Spinal cord (tissue), 10 donors: ENCODE measurements around the gene PANX2. TPM values are rescaled to one million over a fixed set of nuclear protein-coding genes. Genes with fewer than 3 reads are reported as not detected.

ENCODE experiments used
- DNase-seq, 6 donors: peaks; one replicate each; pipeline versions ENCODE4 v3.0.0 to v3.0.0-alpha.2; 2013 to 2015; ENCODE audit warnings: low spot score in 6 of 6, low read depth in 4 of 6
- H3K27ac ChIP-seq: one replicate; pipeline ENCODE4 v1.5.1; 2013; ENCODE audit warnings: low read depth, low read length, control low read depth
- H3K27me3 ChIP-seq: one replicate; pipeline ENCODE4 v1.6.1; 2013; ENCODE audit warnings: low read length; ENCODE audit not compliant: control insufficient read depth, insufficient read depth
- H3K36me3 ChIP-seq: one replicate; pipeline ENCODE4 v1.6.1; 2013; ENCODE audit warnings: low read length; ENCODE audit not compliant: control insufficient read depth, insufficient read depth
- H3K4me1 ChIP-seq: one replicate; pipeline ENCODE4 v1.6.1; 2013; ENCODE audit warnings: low read length; ENCODE audit not compliant: control insufficient read depth, insufficient read depth
- H3K4me3 ChIP-seq: one replicate; pipeline ENCODE4 v1.5.1; 2013; ENCODE audit warnings: low read depth, low read length, control low read depth
- H3K9me3 ChIP-seq: one replicate; pipeline ENCODE4 v1.6.1; 2013; ENCODE audit warnings: low read length; ENCODE audit not compliant: control insufficient read depth, insufficient read depth
- WGBS: methylation state at CpG from one replicate; pipeline ENCODE4 v1.1.5; 2013; ENCODE audit warnings: missing lambda C conversion rate; ENCODE audit not compliant: insufficient coverage; 5-methylcytosine and 5-hydroxymethylcytosine counted together
- polyA plus RNA-seq, 2 donors: library from polyadenylated mRNA; unstranded; fragments of 120-200 nt; gene quantifications; one replicate each; pipeline ENCODE4 v1.2.1, GENCODE V29; 2013; ENCODE audit not compliant: insufficient read length in 2 of 2
- total RNA-seq, 2 donors: library from RNA; depleted of rRNA in 1 of 2; stranded (reverse); fragments of 120-200 nt in 1 of 2; fragments of >200 nt in 1 of 2; gene quantifications; one replicate each; pipeline versions ENCODE4 v1.2.3 to v1.2.4, GENCODE V29; 2013 to 2014
- donor health status: healthy.

Gene PANX2
- total and polyA plus RNA-seq, 4 donors, result 2.1 to 21.6 (median 10.8) TPM

GRCh38 chr22:50183141-50183971 is 12.8 kb downstream of the PANX2 start:
- peaks cover 54% of the 10 kb centered on the region for H3K36me3 ChIP-seq
- no peak overlapping the region for H3K27ac ChIP-seq
- H3K27me3 ChIP-seq, result no peaks in the 10 kb centered on the region
- peaks cover 32% of the 10 kb centered on the region for H3K4me1 ChIP-seq
- H3K9me3 ChIP-seq, result no peaks in the 10 kb centered on the region
- no peak for DNase-seq
- WGBS, result 86% methylated on average over 15 of the region's 19 CpGs
- H3K4me3 ChIP-seq, result no peak overlapping the region

- Histone ChIP-seq H3K4me1 (peaks cover 33% of the 10 kb centered on the region), H3K4me3 (peak overlapping the region; percentile 12), H3K36me3 (peaks cover 51% of the 10 kb centered on the region), H3K27ac (no peak overlapping the region), H3K9me3 (no peaks in the 10 kb centered on the region), H3K27me3 (no peaks in the 10 kb centered on the region)
- DNase-seq, result peak in 1 of 6 donors; percentile 40
- WGBS, result 47% methylated on average over 30 of the region's 32 CpGs
Observed at GRCh38 chr22:50184004-50184901, 13.7 kb downstream of the PANX2 start.

GRCh38 chr22:50184902-50185374 is 14.4 kb downstream of the PANX2 start:
- WGBS, result 9% methylated on average over 63 of the region's 63 CpGs
- H3K4me1 ChIP-seq, result peaks cover 40% of the 10 kb centered on the region
- peak overlapping the region; percentile 52 for H3K4me3 ChIP-seq
- no peaks in the 10 kb centered on the region for H3K27me3 ChIP-seq
- H3K9me3 ChIP-seq, result no peaks in the 10 kb centered on the region
- no peak for DNase-seq
- no peak overlapping the region for H3K27ac ChIP-seq
- H3K36me3 ChIP-seq, result peaks cover 49% of the 10 kb centered on the region

- Histone ChIP-seq H3K4me1 (peaks cover 46% of the 10 kb centered on the region), H3K27ac (no peak within 1 kb of the TSS), H3K27me3 (no peaks in the 10 kb centered on the region), H3K9me3 (no peaks in the 10 kb centered on the region), H3K4me3 (peak within 1 kb of the TSS; percentile 52), H3K36me3 (peaks cover 49% of the 10 kb centered on the region)
- WGBS, result 2% methylated on average over 51 of the region's 90 CpGs
- DNase-seq, result peak in 5 of 6 donors; percentile 74 to 96 (median 82)
Observed at GRCh38 chr22:50185375-50186087, 15.0 kb downstream of the PANX2 start, which contains the start of gene TRABD. Gene TRABD, plus strand, starts transcription at chr22:50185913. Its CDS starts 7,148 bp downstream, at chr22:50193061.

- peaks cover 53% of the 10 kb centered on the region for H3K4me1 ChIP-seq
- H3K4me3 ChIP-seq, result peak overlapping the region; percentile 36
- no peaks in the 10 kb centered on the region for H3K9me3 ChIP-seq
- H3K27me3 ChIP-seq, result no peaks in the 10 kb centered on the region
- WGBS, result 2% methylated on average over 47 of the region's 47 CpGs
- DNase-seq, result no peak
- no peak overlapping the region for H3K27ac ChIP-seq
- H3K36me3 ChIP-seq, result peaks cover 48% of the 10 kb centered on the region
Observed at GRCh38 chr22:50186181-50186714, 15.7 kb downstream of the PANX2 start.

- Histone ChIP-seq H3K9me3 (no peaks in the 10 kb centered on the region), H3K36me3 (peaks cover 44% of the 10 kb centered on the region), H3K4me1 (peaks cover 54% of the 10 kb centered on the region), H3K27ac (no peak overlapping the region), H3K4me3 (peak overlapping the region; percentile 36), H3K27me3 (no peaks in the 10 kb centered on the region)
- WGBS, result 51% methylated on average over 23 of the region's 26 CpGs
- DNase-seq, result peak in 1 of 6 donors; percentile 34
Observed at GRCh38 chr22:50186761-50187523, 16.4 kb downstream of the PANX2 start.

- Histone ChIP-seq H3K27me3 (no peaks in the 10 kb centered on the region), H3K9me3 (no peaks in the 10 kb centered on the region), H3K36me3 (peaks cover 45% of the 10 kb centered on the region), H3K4me1 (peaks cover 57% of the 10 kb centered on the region), H3K4me3 (no peak overlapping the region), H3K27ac (no peak overlapping the region)
- DNase-seq, result no peak
- 93% methylated on average over 10 of the region's 11 CpGs for WGBS
Observed at GRCh38 chr22:50188356-50188755, 17.8 kb downstream of the PANX2 start.

- DNase-seq, result no peak
- H3K9me3 ChIP-seq, result no peaks in the 10 kb centered on the region
- WGBS, result 73% methylated on average over 18 of the region's 20 CpGs
- H3K4me1 ChIP-seq, result peaks cover 48% of the 10 kb centered on the region
- H3K27me3 ChIP-seq, result no peaks in the 10 kb centered on the region
- H3K36me3 ChIP-seq, result peaks cover 54% of the 10 kb centered on the region
- no peak overlapping the region for H3K4me3 ChIP-seq
- no peak overlapping the region for H3K27ac ChIP-seq
Observed at GRCh38 chr22:50189184-50189848, 18.8 kb downstream of the PANX2 start.
